GM21381 (cell line): Measurements from ENCODE around the gene HFE.
"Not testable (repeated sequence)": the region's sequence is repeated elsewhere in the genome, so short reads cannot be mapped to it uniquely, and the experiment has no call there.

Experiments
- ATAC-seq: cut with Tn5 transposase; IDR thresholded peaks from one replicate; pipeline ENCODE4 v1.9.1; 2021; ENCODE audit warnings: mild to moderate bottlenecking, moderate library complexity; ENCODE audit not compliant: unreplicated experiment

Gene HFE

DNA sequence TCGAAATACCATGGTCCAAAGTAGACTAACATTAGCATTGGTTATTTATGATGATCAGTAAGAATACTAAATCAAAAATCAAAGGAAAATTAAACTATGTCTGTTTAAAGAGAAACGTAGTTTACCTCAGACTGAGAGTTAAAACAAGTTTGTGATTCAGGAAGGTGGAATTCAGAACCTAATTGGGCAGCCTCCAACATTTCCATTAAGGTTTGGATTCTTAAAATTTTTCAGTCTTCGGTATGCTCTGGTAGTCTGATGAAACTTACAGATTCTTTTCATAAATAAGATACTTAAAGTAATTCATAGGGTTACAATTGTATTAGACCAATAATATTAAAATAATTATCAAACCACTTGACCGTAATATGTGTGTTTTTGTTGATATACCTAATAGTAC lies 18.6 kb downstream of the HFE start:
- ATAC-seq: no peak

DNA sequence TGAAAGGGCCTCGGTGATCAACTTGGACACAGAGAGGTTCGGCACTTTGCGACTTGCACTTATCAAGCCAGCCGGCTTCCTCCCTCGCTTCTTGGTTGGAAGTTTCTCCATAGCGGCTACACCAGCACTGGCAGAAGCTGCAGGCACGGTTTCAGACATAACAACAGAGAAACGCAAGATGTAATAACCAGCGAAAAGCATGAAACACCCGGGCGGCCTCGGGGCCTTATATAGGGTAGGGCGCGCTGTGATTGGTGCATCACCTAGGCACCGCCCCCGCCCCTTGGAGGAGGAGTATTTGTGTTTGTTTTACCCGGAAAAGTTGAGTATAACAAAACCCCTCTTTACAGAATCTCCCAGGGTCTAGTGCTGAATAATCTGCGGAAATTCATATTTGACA lies 20.7 kb downstream of the HFE start:
- no peak for ATAC-seq

DNA sequence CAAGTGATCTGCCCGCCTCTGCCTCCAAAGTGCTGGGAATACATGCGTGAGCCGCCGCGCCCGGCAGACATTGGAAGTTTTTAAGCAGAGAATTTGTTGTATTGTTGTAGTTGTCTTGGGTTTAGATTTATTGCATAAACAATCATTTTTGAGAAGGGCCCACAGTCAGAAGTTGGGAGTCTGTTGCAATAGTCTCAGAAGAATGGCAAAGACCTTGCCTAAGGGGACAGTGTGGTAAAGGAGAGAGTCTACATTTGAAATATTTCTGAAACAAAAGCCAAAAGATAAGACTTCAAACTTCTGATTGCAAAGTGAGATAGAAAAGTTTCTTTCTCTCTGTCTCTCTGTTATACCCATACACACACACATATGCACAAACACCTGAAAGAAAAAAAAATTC lies 22.5 kb downstream of the HFE start:
- no peak for ATAC-seq

DNA sequence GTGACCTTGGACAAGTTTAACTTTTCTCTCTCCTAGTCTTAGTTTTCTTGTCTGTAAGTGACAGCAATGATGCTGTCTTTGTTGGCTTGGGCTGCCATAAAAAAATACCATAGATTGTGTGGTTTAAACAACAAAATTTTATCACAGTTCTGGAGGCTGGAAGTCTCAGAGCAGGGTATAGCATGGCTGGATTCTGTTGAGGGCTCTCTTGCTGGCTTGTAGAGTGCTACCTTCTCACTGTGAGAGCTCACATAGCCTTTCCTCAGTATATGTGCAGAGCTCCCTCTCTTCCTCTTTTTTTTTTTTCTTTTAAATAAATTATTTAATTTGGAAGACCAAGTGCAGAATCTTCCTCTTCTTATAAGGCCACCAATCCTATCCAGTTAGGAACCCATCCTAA lies 26.3 kb downstream of the HFE start:
- no peak for ATAC-seq

DNA sequence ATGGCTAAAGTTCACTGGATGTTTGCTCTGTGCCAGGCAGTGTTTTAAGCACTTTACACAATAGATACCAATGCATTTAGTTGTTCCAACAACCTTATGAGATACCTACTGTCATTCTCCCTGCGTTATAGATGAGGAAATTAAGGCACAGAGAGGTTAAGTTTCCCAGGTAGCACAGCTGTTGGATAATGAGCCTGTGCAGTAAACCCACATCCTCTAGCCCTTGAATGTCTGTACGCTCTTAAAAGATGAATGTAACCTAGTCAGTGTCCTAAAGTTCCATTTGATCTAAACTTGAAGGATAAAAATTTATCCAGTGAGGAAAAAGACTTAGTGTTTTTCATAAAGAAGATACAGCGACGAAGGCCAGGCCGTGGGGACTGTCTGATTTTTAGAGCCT lies 28.0 kb downstream of the HFE start:
- ATAC-seq: no peak

DNA sequence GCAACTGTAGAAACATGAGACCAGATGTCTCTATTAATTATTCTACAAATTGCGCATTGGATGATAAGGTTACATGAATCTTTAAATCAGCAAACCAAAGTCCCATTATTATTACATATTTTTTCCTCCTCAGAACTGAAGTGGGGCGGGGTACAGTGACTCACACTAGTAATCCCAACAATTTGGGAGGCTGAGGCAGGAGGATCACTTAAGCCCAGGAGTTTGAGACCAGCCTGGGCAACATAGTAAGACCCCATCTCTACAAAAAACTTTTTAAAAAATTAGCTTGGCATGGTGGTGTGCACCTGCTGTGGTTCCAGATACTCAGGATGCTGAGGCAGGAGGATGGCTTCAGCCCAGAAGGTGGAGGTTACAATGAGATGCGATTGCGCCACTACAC lies 29.0 kb downstream of the HFE start:
- ATAC-seq: no peak

DNA sequence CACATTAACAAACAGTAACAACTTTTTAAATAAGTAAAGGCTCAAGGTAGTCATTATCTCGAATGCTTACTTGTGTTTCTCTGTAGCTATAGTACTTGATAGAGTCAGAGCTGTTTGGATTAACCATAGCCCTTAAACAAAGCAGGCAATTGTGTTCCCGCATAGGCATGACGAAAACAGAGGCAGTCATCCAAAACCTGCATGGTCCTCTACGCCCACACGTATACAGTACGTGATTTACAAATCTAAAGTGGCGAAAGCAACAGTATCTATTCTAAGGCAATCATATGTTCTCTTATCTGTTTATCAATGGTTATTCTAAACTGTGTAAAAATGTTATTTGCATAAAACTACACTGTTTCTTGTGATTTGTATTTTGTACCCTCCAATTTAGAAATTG lies 31.8 kb downstream of the HFE start:
- ATAC-seq: no peak

DNA sequence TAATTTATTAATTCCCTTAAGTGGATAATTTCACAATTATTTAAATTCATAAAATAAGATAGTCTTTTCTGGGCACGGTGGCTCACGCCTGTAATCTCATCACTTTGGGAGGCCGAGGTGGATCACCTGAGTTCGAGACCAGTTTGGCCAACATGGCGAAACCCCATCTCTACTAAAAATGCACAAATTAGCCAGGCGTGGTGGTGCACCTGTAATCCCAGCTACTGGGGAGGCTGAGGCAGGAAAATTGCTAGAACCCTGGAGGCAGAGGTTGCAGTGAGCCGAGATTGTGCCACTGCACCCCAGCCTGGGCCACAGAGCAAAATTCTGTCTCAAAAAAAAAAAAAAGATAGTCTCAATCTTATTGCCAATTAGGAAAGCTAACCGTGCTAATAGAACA lies 32.9 kb downstream of the HFE start:
- not testable (repeated sequence) for ATAC-seq

DNA sequence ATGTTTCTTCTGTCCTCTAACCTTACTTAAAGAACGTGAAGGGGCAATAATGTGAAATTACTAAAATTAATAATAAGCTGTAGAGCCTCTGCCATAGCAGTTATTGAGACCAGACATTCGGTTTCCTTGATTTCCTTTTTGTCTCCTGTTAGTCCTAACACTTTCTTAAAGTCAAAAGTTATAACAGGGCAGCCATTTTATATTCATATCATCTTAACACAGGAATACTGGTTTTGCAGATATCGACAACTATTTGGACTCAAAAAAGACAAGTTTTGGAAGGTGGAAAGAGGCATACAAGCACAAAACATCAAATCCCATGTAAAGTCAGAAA lies 33.5 kb downstream of the HFE start:
- ATAC-seq: no peak

DNA sequence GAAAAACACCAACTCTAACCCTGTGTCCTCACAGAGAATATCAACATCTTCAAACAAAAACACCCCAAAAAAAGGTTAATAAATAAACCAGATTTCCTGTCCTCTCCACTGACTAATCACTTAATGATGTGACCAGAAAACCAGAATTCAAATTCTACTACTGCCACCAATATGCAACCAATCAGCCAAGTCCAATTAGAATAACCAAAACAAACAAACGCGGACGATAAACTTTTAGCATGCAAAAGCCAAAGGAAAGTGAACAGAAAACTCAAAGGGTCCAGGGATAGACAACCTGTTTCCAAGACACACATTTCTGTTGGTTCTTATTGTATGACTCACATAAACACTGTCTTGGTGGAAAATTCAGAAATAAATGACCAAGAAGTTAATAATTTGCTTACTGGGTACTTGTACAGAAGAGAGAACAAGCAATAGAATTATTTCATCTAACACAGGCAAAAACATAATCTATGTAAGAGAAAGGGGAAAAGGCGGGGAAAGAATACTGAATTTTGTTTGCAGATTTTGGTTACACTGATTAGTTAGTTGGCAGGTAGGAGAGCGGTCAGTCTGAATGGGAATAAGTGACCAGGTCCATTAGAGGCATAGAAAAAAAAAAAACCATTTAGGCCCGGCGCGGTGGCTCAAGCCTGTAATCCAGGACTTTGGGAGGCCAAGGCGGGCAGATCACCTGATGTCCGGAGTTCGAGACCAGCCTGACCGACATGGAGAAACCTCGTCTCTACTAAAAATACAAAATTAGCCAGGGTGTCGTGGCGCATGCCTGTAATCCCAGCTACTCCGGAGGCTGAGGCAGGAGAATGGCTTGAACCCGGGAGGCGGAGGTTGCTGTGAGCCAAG lies 34.1 kb downstream of the HFE start:
- ATAC-seq: no peak

DNA sequence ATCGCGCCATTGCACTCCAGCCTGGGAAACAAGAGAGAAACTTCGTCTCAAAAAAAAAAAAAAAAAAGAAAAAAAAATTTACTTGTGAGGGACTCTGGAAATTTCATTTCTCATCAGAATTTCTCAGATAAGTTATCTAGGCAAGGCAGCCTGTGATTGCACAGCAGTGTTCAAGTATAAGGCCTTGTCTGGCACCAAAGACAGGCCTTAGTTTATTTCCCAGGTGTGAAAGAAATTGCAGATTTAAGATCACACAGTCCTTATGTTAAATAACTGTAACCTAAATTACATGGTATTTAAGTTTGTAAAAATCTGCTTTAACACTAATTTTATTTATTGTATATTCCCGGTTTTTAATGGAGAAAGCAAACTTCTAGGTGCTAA lies 34.8 kb downstream of the HFE start:
- no peak for ATAC-seq

DNA sequence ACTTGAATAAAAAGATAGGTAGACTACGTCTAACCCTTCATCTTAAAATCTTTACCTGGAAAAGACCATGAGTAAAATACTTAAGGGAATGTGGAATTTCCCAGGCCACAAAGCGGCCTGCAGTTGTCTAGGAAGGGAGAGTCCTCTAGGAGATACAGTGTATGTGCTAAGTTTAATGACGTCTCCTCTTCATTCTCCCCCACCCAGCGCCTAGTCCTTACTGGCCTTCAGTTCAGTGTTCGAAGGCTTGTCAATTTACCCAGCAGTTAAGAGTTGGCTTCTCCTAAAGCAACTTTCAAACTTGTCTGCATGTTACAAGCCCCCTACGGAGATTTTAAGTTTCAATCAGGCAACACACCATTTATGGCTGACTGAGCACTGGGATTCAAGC lies 35.2 kb downstream of the HFE start:
- no peak for ATAC-seq

DNA sequence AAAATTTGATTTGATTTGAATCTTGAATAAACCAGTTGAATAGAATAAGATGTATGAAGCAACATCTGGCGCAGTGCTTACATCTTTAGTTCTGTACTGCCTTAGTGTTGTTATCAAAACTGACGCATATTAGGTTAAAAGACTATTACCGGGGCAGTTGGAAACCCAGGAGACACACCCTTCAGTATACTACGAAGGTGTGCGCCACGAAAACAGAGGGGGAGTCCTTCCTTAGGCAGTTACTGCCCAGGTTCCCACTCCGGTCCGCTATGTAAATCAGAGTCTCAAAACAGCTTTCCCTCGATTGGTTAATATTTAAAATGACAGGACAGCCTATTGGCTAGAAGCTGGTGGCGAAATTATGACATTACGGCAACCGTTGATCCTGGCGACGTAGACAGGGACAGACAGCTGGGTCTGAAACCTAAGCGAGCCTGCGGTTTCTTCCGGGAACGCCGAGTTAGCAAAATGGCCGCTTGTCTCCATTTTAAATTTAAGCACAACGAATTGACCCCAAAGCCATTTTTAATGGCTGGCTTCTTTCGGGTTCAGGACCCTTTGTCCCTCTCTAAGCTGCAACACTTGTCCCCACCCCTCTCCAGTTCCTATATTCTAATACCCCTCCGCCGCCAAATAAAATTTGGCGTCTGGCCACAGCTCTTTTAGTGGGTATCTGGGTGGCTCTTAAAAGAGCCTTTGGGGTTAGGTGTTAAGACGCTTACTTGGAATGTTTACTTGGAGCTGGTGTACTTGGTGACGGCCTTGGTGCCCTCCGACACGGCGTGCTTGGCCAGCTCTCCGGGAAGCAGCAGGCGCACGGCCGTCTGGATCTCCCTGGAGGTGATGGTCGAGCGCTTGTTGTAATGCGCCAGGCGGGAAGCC lies 35.8 kb downstream of the HFE start:
- ATAC-seq: peak; percentile 47

DNA sequence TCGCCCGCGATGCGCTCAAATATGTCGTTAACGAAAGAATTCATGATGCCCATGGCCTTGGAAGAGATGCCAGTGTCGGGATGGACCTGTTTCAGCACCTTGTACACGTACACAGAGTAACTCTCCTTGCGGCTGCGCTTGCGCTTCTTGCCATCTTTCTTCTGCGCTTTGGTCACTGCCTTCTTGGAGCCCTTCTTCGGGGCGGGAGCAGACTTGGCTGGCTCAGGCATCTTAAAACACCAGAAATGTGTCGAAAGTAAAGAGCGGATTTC lies 36.4 kb downstream of the HFE start:
- ATAC-seq: peak; percentile 3

DNA sequence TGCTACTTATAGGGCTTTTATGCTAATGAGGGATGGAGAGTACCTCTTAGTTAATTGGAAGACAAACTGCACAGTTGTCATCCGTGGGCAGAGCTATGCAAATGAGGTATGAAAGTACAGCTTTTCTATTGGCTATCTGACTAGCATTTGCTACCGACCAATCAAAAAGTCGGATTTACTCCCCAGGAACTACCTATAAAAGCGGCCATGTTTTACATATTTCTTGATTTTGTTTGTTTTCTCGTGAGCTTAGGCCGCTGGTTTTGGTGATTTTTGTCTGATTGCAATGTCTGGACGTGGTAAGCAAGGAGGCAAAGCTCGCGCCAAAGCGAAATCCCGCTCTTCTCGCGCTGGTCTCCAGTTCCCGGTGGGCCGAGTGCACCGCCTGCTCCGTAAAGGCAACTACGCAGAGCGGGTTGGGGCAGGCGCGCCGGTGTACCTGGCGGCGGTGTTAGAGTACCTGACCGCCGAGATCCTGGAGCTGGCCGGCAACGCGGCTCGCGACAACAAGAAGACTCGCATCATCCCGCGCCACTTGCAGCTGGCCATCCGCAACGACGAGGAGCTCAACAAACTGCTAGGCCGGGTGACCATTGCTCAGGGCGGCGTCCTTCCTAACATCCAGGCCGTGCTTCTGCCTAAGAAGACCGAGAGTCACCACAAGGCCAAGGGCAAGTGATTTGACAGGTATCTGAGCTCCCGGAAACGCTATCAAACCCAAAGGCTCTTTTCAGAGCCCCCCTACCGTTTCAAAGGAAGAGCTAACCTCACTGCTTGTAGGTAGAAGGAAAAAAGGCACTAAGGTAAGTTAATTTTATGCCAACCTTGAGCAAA lies 36.9 kb downstream of the HFE start:
- peak; percentile 66 for ATAC-seq

DNA sequence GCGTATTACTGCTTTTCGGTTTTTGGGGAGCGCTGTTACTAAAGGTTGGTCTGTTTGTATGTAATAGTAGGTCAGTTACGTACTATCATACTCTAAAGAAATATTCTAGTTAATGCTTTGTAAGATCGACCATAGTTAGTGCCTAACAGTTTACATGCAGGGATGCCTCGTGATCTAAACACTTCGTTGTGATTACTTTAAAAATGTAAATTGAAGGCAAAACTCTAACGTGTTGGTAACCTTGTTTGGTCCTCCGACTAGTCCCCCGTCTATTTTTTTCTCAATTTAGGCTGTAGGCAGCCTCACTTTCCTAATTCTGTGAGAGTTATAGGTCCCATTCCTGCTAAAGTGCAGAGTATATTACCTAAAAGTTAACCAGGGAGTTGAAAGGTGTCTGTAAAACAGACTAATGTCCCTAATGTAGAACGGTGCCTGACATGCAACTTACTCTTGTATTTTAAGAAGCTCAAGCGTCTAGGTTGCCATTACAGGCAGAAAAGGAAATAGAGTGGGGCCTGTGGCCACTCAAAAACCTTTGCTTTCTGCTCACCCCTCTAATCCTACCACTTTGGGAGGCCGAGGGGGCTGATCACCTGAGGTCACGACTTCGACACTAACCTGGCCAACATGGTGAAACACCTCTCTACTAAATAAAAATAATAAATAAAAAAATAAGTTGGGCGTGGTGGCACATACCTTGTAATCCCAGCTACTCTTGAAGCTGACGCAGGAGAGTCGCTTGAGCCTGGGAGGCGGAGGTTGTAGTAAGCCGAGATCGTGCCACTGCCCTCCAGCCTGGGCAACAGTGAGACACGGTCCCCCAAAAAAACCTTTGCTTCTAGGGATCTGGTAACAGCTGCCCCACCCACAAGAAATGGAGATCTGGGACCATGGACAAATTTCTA lies 37.8 kb downstream of the HFE start:
- ATAC-seq: no peak

DNA sequence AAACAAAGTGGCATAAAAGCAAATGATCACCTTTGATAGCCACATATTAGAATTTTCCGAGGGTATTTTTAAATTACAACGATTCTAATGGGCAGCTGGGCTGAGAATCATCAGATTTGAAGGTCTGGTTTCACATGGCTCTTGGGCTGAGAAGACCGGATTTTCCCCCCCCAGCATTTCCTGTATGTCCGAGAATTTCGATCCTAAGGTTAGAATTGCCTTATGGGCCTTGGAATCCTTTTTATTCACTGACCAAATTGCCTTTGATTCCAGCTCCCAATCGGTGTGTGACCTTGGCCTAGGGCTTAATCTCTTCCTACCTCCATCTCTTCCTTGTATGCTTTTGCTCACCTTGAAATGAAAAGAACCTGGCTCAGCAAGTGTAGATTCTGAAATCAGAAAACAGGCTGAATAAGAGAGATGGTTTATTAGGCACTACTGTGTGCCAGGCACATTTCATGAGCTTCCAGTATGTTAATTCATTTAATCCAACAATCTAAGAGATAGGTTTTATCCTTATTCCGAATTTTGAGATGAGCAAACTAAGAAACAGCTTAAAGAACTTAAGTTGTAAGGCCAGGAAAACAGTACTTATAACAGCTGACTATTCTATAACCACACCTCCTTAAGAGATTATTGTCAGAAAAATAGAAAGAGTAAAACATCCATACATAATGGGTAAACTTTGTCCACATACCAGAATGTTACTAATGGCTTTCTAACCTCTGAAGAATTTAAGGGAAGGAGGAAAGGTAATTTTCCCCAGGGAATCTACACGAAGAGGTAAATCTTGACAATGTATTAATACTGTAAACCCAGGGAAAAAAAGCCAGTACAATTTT lies 39.4 kb downstream of the HFE start:
- no peak for ATAC-seq

DNA sequence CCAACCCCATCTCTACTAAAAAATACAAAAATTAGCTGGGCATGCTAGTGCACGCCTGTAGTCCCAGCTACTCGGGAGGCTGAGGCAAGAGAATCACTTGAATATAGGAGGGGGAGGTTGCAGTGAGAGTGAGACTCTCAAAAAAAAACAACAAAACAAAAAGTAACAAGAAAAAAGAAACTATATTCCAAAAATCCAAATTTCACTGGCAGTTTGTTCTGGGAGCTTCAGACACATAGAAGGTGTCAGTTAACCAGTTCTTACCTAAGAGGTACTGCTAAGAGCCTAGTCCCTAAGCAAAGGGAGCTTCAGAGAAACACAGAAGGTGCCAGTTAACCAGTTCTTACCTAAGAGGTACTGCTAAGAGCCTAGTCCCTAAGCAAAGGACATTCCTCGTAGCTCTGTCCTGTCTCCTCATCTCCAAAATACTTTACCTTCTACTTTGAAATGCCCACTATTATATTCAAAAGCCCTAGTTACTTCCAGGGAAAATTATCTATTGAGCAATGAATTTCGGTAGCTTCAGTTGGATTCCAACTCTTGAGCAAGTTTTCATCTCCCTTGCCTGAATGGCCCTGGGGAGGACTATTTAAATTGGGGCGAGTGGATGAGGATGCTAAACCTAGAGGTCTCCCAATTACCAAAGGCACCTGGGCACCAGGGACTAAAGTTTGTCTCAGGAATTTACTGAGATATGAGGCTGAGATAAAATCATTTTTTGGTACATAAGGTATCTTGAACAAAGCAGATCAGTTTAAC lies 41.0 kb downstream of the HFE start:
- no peak for ATAC-seq

DNA sequence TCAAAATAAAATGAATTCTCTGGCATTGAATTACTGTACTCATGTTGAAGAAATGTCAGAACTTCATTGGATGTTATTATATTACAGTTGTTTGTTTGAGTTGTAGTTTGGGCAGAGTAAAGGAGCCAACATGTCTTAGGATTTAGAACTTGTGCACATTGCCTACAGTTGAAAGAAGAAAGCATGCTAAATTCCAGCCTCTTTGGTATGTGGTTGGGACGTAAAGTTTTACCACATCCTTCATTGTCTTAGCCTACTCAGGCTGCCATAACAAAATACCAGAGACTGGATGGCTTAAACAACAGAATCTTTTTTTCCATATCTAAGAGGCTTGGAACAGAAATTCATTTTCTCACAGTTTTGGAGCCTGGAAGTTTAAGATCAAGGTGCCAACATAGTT lies 42.4 kb downstream of the HFE start:
- no peak for ATAC-seq
